Large intestine (tissue), 3 donors: ENCODE data around the gene DCHS2. TPM values are rescaled to one million over a fixed set of nuclear protein-coding genes. Genes with fewer than 3 reads are reported as not detected.

Source experiments
- DNase-seq, 2 donors: peaks; one replicate each; pipeline versions ENCODE4 v3.0.0 to v3.0.0-alpha.2; 2013
- H3K27ac ChIP-seq: one replicate; pipeline ENCODE4 v1.5.1; 2013; ENCODE audit warnings: low read length
- H3K27me3 ChIP-seq: 2 replicates; pipeline ENCODE4 v1.6.1; 2013; ENCODE audit warnings: low read length; ENCODE audit not compliant: control insufficient read depth, insufficient read depth
- H3K36me3 ChIP-seq: 2 replicates; pipeline ENCODE4 v1.6.1; 2013; ENCODE audit warnings: low read length; ENCODE audit not compliant: control insufficient read depth, insufficient read depth
- H3K4me1 ChIP-seq: one replicate; pipeline ENCODE4 v1.6.1; 2013; ENCODE audit warnings: low read length; ENCODE audit not compliant: control insufficient read depth, insufficient read depth
- H3K4me3 ChIP-seq: one replicate; pipeline ENCODE4 v1.5.1; 2013; ENCODE audit warnings: low read length
- H3K9me3 ChIP-seq: one replicate; pipeline ENCODE4 v1.6.1; 2013; ENCODE audit warnings: mild to moderate bottlenecking, low read depth, low read length, moderate library complexity; ENCODE audit not compliant: control insufficient read depth
- WGBS: methylation state at CpG from one replicate; pipeline ENCODE4 v1.1.5; 2013; ENCODE audit warnings: low lambda C conversion rate; ENCODE audit not compliant: insufficient coverage; 5-methylcytosine and 5-hydroxymethylcytosine counted together
- polyA plus RNA-seq: library from polyadenylated mRNA; unstranded; fragments of 120-200 nt; gene quantifications from one replicate; pipeline ENCODE4 v1.2.1, GENCODE V29; 2013

DCHS2 gene
- polyA plus RNA-seq, 1 donor: 1.2 TPM

- H3K36me3 ChIP-seq: no peaks in the 10 kb centered on the region
- H3K4me1 ChIP-seq: no peaks in the 10 kb centered on the region
- H3K4me3 ChIP-seq: no peak overlapping the region
- H3K9me3 ChIP-seq: no peaks in the 10 kb centered on the region
- DNase-seq: no peak
- WGBS: no CpG with 5 or more reads among the region's 5 CpGs
- no peak overlapping the region for H3K27ac ChIP-seq
- H3K27me3 ChIP-seq: peaks cover 2% of the 10 kb centered on the region
Observed at GRCh38 chr4:154429176-154429575, 62.4 kb downstream of the DCHS2 start.

- H3K27me3 ChIP-seq: peaks cover 2% of the 10 kb centered on the region
- no peak overlapping the region for H3K4me3 ChIP-seq
- H3K36me3 ChIP-seq: no peaks in the 10 kb centered on the region
- DNase-seq: no peak
- H3K9me3 ChIP-seq: no peaks in the 10 kb centered on the region
- no peaks in the 10 kb centered on the region for H3K4me1 ChIP-seq
- no peak overlapping the region for H3K27ac ChIP-seq
- no CpG with 5 or more reads among the region's 6 CpGs for WGBS
Observed at GRCh38 chr4:154427149-154427548, 64.5 kb downstream of the DCHS2 start.

DNA sequence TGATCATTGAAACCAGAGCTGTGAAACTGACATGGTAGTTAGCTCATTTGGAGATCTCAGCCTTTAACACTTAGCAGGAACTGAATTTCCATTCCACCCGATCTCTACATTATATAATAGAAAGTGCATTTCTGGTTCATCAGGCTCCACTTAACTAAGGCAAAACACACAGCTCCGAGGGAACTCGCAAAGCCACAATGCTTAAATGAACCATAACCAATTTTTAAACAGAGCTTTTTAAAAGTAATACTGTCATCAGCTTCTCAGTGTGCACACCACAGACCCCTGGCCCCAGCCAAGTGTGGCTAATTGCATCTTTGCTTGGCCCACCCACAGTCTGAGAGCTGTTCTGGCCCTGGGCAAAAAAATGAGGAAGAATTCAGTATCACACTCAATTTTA, 66.1 kb downstream of the DCHS2 start:
- Histone ChIP-seq H3K36me3 (no peaks in the 10 kb centered on the region), H3K9me3 (no peaks in the 10 kb centered on the region), H3K4me1 (no peaks in the 10 kb centered on the region), H3K4me3 (no peak overlapping the region), H3K27ac (no peak overlapping the region), H3K27me3 (peaks cover 2% of the 10 kb centered on the region)
- WGBS: no CpG with 5 or more reads among the region's 3 CpGs
- no peak for DNase-seq

GRCh38 chr4:154424810-154425484, 66.7 kb downstream of the DCHS2 start:
- DNase-seq: no peak
- Histone ChIP-seq H3K4me1 (no peaks in the 10 kb centered on the region), H3K4me3 (no peak overlapping the region), H3K27ac (no peak overlapping the region), H3K36me3 (no peaks in the 10 kb centered on the region), H3K27me3 (peaks cover 2% of the 10 kb centered on the region), H3K9me3 (no peaks in the 10 kb centered on the region)
- WGBS: 93% methylated on average over 4 of the region's 7 CpGs

- no CpG with 5 or more reads among the region's 1 CpG for whole genome bisulfite sequencing
- no peaks in the 10 kb centered on the region for H3K36me3 ChIP-seq
Observed at GRCh38 chr4:154422152-154422551, 69.4 kb downstream of the DCHS2 start.

DNA sequence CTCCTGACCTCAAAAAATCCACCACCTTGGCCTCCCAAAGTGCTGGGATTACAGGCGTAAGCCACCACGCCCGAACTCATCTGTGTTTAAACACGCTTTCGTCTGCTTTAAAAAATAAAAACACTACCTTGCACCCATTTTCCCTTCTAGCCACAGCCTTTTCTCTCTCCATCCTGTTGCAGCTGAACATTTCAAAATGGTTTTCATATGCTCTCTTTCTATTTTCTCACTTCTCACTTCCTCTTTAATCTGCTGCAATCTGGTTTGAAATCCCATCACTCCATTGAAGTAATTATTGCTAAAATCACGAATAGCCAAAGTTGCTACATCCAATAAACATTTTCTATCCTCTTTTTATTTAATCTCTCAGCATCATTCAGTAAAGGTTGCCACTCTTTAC, 70.0 kb downstream of the DCHS2 start:
- no peak overlapping the region for H3K27ac ChIP-seq
- DNase-seq: no peak
- H3K4me1 ChIP-seq: no peaks in the 10 kb centered on the region
- WGBS: 35% methylated on average over 2 of the region's 6 CpGs
- H3K36me3 ChIP-seq: no peaks in the 10 kb centered on the region
- H3K9me3 ChIP-seq: no peaks in the 10 kb centered on the region
- H3K27me3 ChIP-seq: peaks cover 5% of the 10 kb centered on the region
- no peak overlapping the region for H3K4me3 ChIP-seq

More at GRCh38 chr4:154422152-154422551, 69.4 kb downstream of the DCHS2 start:
- Histone ChIP-seq H3K27ac (no peak overlapping the region), H3K27me3 (peaks cover 5% of the 10 kb centered on the region), H3K4me3 (no peak overlapping the region), H3K4me1 (no peaks in the 10 kb centered on the region), H3K9me3 (no peaks in the 10 kb centered on the region)
- no peak for DNase-seq

- Histone ChIP-seq H3K36me3 (no peaks in the 10 kb centered on the region), H3K4me3 (peak overlapping the region; percentile 43), H3K27ac (no peak overlapping the region), H3K9me3 (no peaks in the 10 kb centered on the region), H3K4me1 (peaks cover 4% of the 10 kb centered on the region), H3K27me3 (peaks cover 17% of the 10 kb centered on the region)
- no CpG with 5 or more reads among the region's 2 CpGs for WGBS
- no peak for DNase-seq
Observed at GRCh38 chr4:154417373-154417673, 74.3 kb downstream of the DCHS2 start.

DNA sequence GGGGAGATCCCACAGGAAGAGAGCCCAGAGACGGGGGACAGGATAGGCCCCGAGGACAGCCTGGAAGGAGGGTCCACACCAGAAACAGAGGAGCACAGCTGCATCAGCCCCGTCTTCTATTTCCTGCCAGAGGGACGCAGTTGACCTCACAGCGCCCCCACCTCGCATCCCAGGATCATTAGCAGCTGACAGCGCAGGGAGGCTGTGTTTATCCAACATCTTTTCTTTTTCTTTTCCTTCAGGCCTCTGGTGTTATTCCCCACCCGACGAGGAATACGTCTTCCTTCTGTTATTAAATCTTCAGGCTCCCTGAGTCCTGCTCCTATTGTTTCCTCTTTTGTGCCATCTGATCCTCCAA, 75.4 kb downstream of the DCHS2 start:
- H3K36me3 ChIP-seq: no peaks in the 10 kb centered on the region
- H3K27me3 ChIP-seq: peaks cover 17% of the 10 kb centered on the region
- DNase-seq: peak in 1 of 2 donors; percentile 4
- H3K4me1 ChIP-seq: peaks cover 4% of the 10 kb centered on the region
- H3K27ac ChIP-seq: no peak overlapping the region
- H3K4me3 ChIP-seq: peak overlapping the region; percentile 43
- 0% methylated on average over 4 of the region's 10 CpGs for WGBS
- no peaks in the 10 kb centered on the region for H3K9me3 ChIP-seq

GRCh38 chr4:154415313-154415712, 76.3 kb downstream of the DCHS2 start:
- H3K27ac ChIP-seq: no peak overlapping the region
- H3K4me3 ChIP-seq: no peak overlapping the region
- no peaks in the 10 kb centered on the region for H3K36me3 ChIP-seq
- WGBS: 67% methylated on average over 3 of the region's 4 CpGs
- H3K27me3 ChIP-seq: peaks cover 17% of the 10 kb centered on the region
- no peaks in the 10 kb centered on the region for H3K9me3 ChIP-seq
- DNase-seq: no peak
- H3K4me1 ChIP-seq: peaks cover 4% of the 10 kb centered on the region

DNA sequence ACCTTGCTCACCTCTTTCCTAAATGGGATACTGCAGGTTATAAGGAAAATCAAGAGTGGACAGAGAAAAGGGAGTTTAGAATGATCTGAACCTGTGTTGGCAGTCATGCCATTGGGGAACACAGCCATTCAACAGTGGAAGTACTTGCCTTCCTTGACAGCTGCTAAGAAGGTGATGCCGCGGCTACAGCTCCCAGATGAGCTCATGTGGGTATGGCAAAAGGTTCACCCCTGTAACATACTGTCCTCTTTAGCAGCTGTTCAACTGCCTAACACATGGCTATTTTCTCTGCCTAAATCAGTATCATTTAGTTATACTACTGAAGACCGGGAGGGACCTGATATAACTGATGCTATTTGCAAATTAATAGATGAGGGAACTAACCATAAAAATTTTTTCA, 76.8 kb downstream of the DCHS2 start:
- peaks cover 4% of the 10 kb centered on the region for H3K4me1 ChIP-seq
- peaks cover 17% of the 10 kb centered on the region for H3K27me3 ChIP-seq
- H3K36me3 ChIP-seq: no peaks in the 10 kb centered on the region
- 88% methylated on average over 1 of the region's 3 CpGs for WGBS
- H3K4me3 ChIP-seq: no peak overlapping the region
- DNase-seq: no peak
- no peak overlapping the region for H3K27ac ChIP-seq
- no peaks in the 10 kb centered on the region for H3K9me3 ChIP-seq

DNA sequence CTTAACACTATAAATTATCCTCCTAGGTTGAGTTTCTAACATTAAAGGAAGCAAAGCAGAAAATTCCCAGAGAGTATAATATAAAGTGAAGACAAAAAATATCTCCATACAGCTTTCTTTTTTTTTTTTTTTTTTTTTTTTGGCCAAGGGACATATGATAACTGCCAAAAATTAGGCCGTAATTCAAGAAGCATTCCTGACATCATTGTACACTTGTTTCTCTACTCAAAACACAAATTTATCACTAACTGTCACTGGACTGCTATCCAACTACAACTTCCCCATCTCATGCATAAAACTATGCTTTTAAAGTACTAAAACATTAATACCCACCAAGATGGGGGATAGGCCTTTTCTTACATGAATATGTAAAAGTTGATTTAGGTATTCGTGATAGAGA, 77.2 kb downstream of the DCHS2 start:
- Histone ChIP-seq H3K9me3 (no peaks in the 10 kb centered on the region), H3K27me3 (peaks cover 20% of the 10 kb centered on the region), H3K4me3 (no peak overlapping the region), H3K4me1 (peaks cover 4% of the 10 kb centered on the region), H3K36me3 (no peaks in the 10 kb centered on the region), H3K27ac (no peak overlapping the region)
- DNase-seq: no peak
- 86% methylated on average over 1 of the region's 2 CpGs for WGBS
